HG03039 (cell line): Measurements from ENCODE around the gene IGLL5.

ENCODE experiments used
- ATAC-seq: cut with Tn5 transposase; IDR thresholded peaks from one replicate; pipeline ENCODE4 v1.9.1; 2021; ENCODE audit warnings: mild to moderate bottlenecking, moderate library complexity; ENCODE audit not compliant: unreplicated experiment

IGLL5 gene

GRCh38 chr22:22883090-22883727 is 4.4 kb upstream of the IGLL5 start:
- no peak for ATAC-seq

GRCh38 chr22:22884010-22884887 is 3.4 kb upstream of the IGLL5 start:
- no peak for ATAC-seq

- peak; percentile 58 for ATAC-seq
Observed at GRCh38 chr22:22884888-22885840, 2.5 kb upstream of the IGLL5 start.

GRCh38 chr22:22886546-22886945 is 1.1 kb upstream of the IGLL5 start:
- no peak for ATAC-seq

- no peak for ATAC-seq
Observed at GRCh38 chr22:22888571-22889353, 1.1 kb downstream of the IGLL5 start.

- no peak for ATAC-seq
Observed at GRCh38 chr22:22890085-22890484, 2.5 kb downstream of the IGLL5 start.

- ATAC-seq: no peak
Observed at GRCh38 chr22:22891139-22891621, 3.6 kb downstream of the IGLL5 start.

- ATAC-seq: no peak
Observed at GRCh38 chr22:22892096-22893052, 4.8 kb downstream of the IGLL5 start.

- ATAC-seq: no peak
Observed at GRCh38 chr22:22893077-22893805, 5.6 kb downstream of the IGLL5 start.

- ATAC-seq: no peak
Observed at GRCh38 chr22:22893891-22894739, 6.5 kb downstream of the IGLL5 start.

- ATAC-seq: no peak
Observed at GRCh38 chr22:22894740-22895731, 7.4 kb downstream of the IGLL5 start.

GRCh38 chr22:22895776-22896445 is 8.3 kb downstream of the IGLL5 start:
- no peak for ATAC-seq

GRCh38 chr22:22896601-22897000 is 9.0 kb downstream of the IGLL5 start:
- ATAC-seq: no peak

GRCh38 chr22:22897091-22897490 is 9.5 kb downstream of the IGLL5 start:
- no peak for ATAC-seq

GRCh38 chr22:22897947-22898346 is 10.3 kb downstream of the IGLL5 start:
- no peak for ATAC-seq
